Measurements from ENCODE around the gene TMOD1.

DNA sequence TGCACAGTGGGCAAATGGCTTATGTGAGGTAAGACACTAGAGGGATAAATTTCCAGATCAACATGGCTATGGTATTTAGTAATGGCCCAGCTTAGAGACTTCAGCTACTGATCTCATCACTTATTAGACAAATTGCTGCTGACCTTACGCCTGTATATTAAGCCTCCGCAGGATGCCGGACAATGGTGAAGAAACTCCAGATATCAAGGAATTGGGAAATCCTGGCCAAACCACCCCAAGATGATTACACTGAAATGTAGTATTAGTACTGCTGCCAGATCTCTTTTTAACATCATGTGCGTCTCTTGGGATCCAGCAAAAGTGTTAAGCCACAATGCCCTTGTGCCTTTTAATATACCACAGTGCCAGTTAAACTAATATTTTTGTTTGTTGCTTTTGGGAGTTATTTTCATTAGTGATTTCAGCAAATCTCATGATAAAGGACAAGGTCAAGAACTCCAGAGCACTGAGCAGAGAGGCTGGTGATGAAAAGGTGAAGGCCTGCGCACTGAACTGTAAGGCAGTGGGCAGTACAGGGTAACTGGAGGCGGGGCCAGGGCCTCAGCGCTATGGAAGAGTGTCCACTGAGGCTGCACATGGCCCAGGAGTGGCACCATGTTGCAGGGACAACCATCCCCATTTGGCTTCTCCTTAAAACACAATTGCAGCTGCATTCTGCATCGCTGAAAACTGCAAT is 99.2 kb downstream of the TMOD1 start:
- TF ChIP-seq, protein P1, sequence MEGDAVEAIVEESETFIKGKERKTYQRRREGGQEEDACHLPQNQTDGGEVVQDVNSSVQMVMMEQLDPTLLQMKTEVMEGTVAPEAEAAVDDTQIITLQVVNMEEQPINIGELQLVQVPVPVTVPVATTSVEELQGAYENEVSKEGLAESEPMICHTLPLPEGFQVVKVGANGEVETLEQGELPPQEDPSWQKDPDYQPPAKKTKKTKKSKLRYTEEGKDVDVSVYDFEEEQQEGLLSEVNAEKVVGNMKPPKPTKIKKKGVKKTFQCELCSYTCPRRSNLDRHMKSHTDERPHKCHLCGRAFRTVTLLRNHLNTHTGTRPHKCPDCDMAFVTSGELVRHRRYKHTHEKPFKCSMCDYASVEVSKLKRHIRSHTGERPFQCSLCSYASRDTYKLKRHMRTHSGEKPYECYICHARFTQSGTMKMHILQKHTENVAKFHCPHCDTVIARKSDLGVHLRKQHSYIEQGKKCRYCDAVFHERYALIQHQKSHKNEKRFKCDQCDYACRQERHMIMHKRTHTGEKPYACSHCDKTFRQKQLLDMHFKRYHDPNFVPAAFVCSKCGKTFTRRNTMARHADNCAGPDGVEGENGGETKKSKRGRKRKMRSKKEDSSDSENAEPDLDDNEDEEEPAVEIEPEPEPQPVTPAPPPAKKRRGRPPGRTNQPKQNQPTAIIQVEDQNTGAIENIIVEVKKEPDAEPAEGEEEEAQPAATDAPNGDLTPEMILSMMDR (IDR thresholded peaks at IDR 0.05): no peak
- no peak for TF ChIP-seq POLR2A (IDR thresholded peaks at IDR 0.05)

Measured in thyroid gland (tissue), 4 donors.